K562 (cell line): ENCODE results near the gene EEF2. TPM values are rescaled to one million over a fixed set of nuclear protein-coding genes. Genes with fewer than 3 reads are reported as not detected.

Experiments used
- BRD9 ChIP-seq: fragments of 450-650 bp; IDR thresholded peaks from 2 replicates; pipeline ENCODE4 v1.6.1; 2018; ENCODE audit warnings: low read depth; ENCODE audit not compliant: partially characterized antibody
- CTCF ChIP-seq, 3 experiments: IDR thresholded peaks in 2 of 3; conservative IDR thresholded peaks in 1 of 3; 2 replicates each; pipeline ENCODE4 v1.5.1; 2011 to 2012; ENCODE audit warnings: low read length in 3 of 3, mild to moderate bottlenecking in 3 of 3, control low read depth in 2 of 3, improper control_type of control experiment in 1 of 3, inconsistent platforms in 1 of 3, low read depth in 1 of 3, mixed read lengths in 1 of 3, moderate library complexity in 1 of 3; ENCODE audit not compliant: insufficient read depth in 2 of 3
- EHMT2 ChIP-seq: fragments of 450-650 bp; IDR thresholded peaks from 2 replicates; pipeline ENCODE4 v1.6.1; 2018; ENCODE audit warnings: antibody characterized with exemption
- FOSL1 ChIP-seq: fragments of 200-800 bp; sonication (Bioruptor generic); conservative IDR thresholded peaks from 2 replicates; pipeline ENCODE4 v1.6.1; 2016; ENCODE audit warnings: missing genetic modification characterization, missing compliant biosample characterization
- GMEB1 ChIP-seq: fragments of 250-450 bp; sonication (Bioruptor Pico); IDR thresholded peaks from 2 replicates; pipeline ENCODE4 v1.4.0; 2020; ENCODE audit warnings: mild to moderate bottlenecking
- IRF9 ChIP-seq: fragments of 450-650 bp; IDR thresholded peaks from 2 replicates; pipeline ENCODE4 v1.6.1; 2016; ENCODE audit warnings: missing biosample characterization, missing genetic modification characterization
- KAT7 ChIP-seq: sonication (generic); formaldehyde crosslinking; IDR thresholded peaks from 2 replicates; pipeline ENCODE4 v1.8.0; 2022; ENCODE audit warnings: missing genetic modification reagents, mild to moderate bottlenecking, borderline replicate concordance
- LCOR ChIP-seq: sonication (generic); formaldehyde crosslinking; IDR thresholded peaks from 2 replicates; pipeline ENCODE4 v1.8.0; 2022; ENCODE audit warnings: mild to moderate bottlenecking, missing genetic modification reagents
- MCM3 ChIP-seq: fragments of 450-650 bp; IDR thresholded peaks from 2 replicates; pipeline ENCODE4 v1.6.1; 2016
- NCOA2 ChIP-seq, 2 experiments: fragments of 450-650 bp; IDR thresholded peaks; 2 replicates each; pipeline ENCODE4 v1.6.1; 2018; ENCODE audit warnings: mild to moderate bottlenecking in 2 of 2, moderate library complexity in 1 of 2; ENCODE audit not compliant: partially characterized antibody in 2 of 2
- NR3C1 ChIP-seq: sonication (generic); formaldehyde crosslinking; IDR thresholded peaks from 2 replicates; pipeline ENCODE4 v1.8.1; 2022; ENCODE audit warnings: missing genetic modification reagents
- PHF20 ChIP-seq: fragments of 450-650 bp; IDR thresholded peaks from 2 replicates; pipeline ENCODE4 v1.6.1; 2018; ENCODE audit not compliant: partially characterized antibody
- RBM25 ChIP-seq: fragments of 200-400 bp; formaldehyde crosslinking; IDR thresholded peaks from 2 replicates; pipeline ENCODE4 v1.6.1; 2018; ENCODE audit warnings: low read length, low read depth, moderate library complexity; ENCODE audit not compliant: severe bottlenecking
- SIN3B ChIP-seq: fragments of 450-650 bp; IDR thresholded peaks from 2 replicates; pipeline ENCODE4 v1.6.1; 2017; ENCODE audit warnings: low read depth, mild to moderate bottlenecking, moderate library complexity
- SMAD2 ChIP-seq: fragments of 150-350 bp; IDR thresholded peaks from 2 replicates; pipeline ENCODE4 v1.6.1; 2014; ENCODE audit warnings: low read depth, mild to moderate bottlenecking, low read length
- TARDBP ChIP-seq: fragments of 450-650 bp; IDR thresholded peaks from 2 replicates; pipeline ENCODE4 v1.6.1; 2016
- TEAD1 ChIP-seq, 2 experiments: fragments of 450-650 bp in 1 of 2; sonication (generic) in 1 of 2; formaldehyde crosslinking; IDR thresholded peaks; 2 replicates each; pipeline versions ENCODE4 v1.4.0 to v1.8.0; 2020 to 2022; ENCODE audit warnings: mild to moderate bottlenecking in 2 of 2, missing genetic modification reagents in 1 of 2
- ZBTB33 ChIP-seq: sonication (generic); formaldehyde crosslinking; IDR thresholded peaks from 2 replicates; pipeline ENCODE4 v1.8.1; 2023; ENCODE audit warnings: mild to moderate bottlenecking, missing genetic modification reagents
- ZEB2 ChIP-seq: fragments of 450-650 bp; IDR thresholded peaks from 2 replicates; pipeline ENCODE4 v1.6.1; 2016
- polyA plus RNA-seq, 8 experiments: library from polyadenylated mRNA; depleted of rRNA in 4 of 8; stranded (reverse) in 5 of 8; unstranded in 3 of 8; fragments of >200 nt; fragmentation: Nextera tagmentation in 2 of 8; fragmentation: Illumina TruSeq in 1 of 8; extraction: Ambion mirVana in 2 of 8; extraction: Trizol in 1 of 8; gene quantifications; 2 replicates each; pipeline versions ENCODE4 v1.2.1 to v1.2.3, GENCODE V29; 2011 to 2014; ENCODE audit warnings: inconsistent platforms in 1 of 8, missing spikeins in 1 of 8
- total RNA-seq, 7 experiments: library from RNA; depleted of rRNA in 6 of 7; stranded (reverse); fragments of >200 nt in 6 of 7; fragmentation: Illumina TruSeq in 2 of 7; extraction: Trizol in 2 of 7; gene quantifications; 2 replicates each; pipeline versions ENCODE4 v1.2.1 to v1.2.3, GENCODE V29; 2011 to 2021; ENCODE audit warnings: low replicate concordance in 1 of 7

Gene EEF2
- total and polyA plus RNA-seq, 9 of the 15 experiments (the other 6 are each of a cell fraction or from before 2014, with no cell fraction given), result 372 to 3,003 (median 1,453) TPM

GRCh38 chr19:4007021-4007835 lies 22.0 kb upstream of the EEF2 start, which contains the start of gene PIAS4 (continued):
- TF ChIP-seq MCM3 (no peak), TARDBP (peak; percentile 75; the same call in 1 of the 2 replicates), RBM25 (no peak), NCOA2 (IDR thresholded peaks at IDR 0.05; ENCODE audit: partially characterized antibody in 2 of 2) (no peak), GMEB1 (CRISPR knock-in tag) (peak; percentile 86), BRD9 (peak; percentile 22), PHF20 (peak; percentile 76), SMAD2 (no peak), FOSL1 (tag) (no peak), NR3C1 (no peak), ZBTB33 (CRISPR knock-in tag) (0 out of 2 replicates have a peak, but pooled peaks have one; percentile 15), CTCF (IDR thresholded peaks at IDR 0.05 in 2 of 3, conservative IDR thresholded peaks at IDR 0.05 in 1 of 3; ENCODE audit: insufficient read depth in 2 of 3, low read depth in 1 of 3, low read length in 3 of 3) (no peak), IRF9 (no peak), TEAD1 (CRISPR knock-in tag; IDR thresholded peaks at IDR 0.05) (0 out of 4 replicates have a peak, but pooled peaks of 1 of the 2 experiments have one; percentile 9), SIN3B (peak; percentile 70), KAT7 (CRISPR knock-in tag) (peak; percentile 56; the same call in 1 of the 2 replicates), ZEB2 (peak; percentile 34; the same call in 1 of the 2 replicates), EHMT2 (no peak), LCOR (peak; percentile 40; the same call in 1 of the 2 replicates)
- TF ChIP-seq, all 486 proteins: peak for 123
